Measurements from ENCODE around the gene CNN2.
"Not testable (repeated sequence)": the region's sequence is repeated elsewhere in the genome, so short reads cannot be mapped to it uniquely, and the experiment has no call there.

The CNN2 gene

GRCh38 chr19:1010586-1011510 lies 15.6 kb upstream of the CNN2 start:
- no peak for DNase-seq

GRCh38 chr19:1011831-1012333 lies 14.5 kb upstream of the CNN2 start:
- no peak for DNase-seq

- no peak for DNase-seq
These were observed 14.1 kb upstream of the CNN2 start for GRCh38 chr19:1012334-1012733.

GRCh38 chr19:1013218-1013617 lies 13.2 kb upstream of the CNN2 start:
- DNase-seq = no peak

GRCh38 chr19:1014161-1015060 lies 12.0 kb upstream of the CNN2 start:
- no peak for DNase-seq

- DNase-seq = no peak
These were observed 11.2 kb upstream of the CNN2 start for GRCh38 chr19:1015061-1015781.

- no peak for DNase-seq
These were observed 10.4 kb upstream of the CNN2 start for GRCh38 chr19:1015782-1016646.

GRCh38 chr19:1016647-1017114 lies 9.7 kb upstream of the CNN2 start:
- no peak for DNase-seq

GRCh38 chr19:1017115-1017905 lies 9.1 kb upstream of the CNN2 start:
- DNase-seq = no peak

- DNase-seq = no peak
These were observed 8.5 kb upstream of the CNN2 start for GRCh38 chr19:1017906-1018305.

- no peak for DNase-seq
These were observed 8.0 kb upstream of the CNN2 start for GRCh38 chr19:1018393-1018792.

GRCh38 chr19:1018932-1019615 lies 7.3 kb upstream of the CNN2 start:
- DNase-seq = no peak

- DNase-seq = no peak
These were observed 6.8 kb upstream of the CNN2 start for GRCh38 chr19:1019616-1019961.

GRCh38 chr19:1019980-1020867 lies 6.2 kb upstream of the CNN2 start:
- peak in 8 of 56 donors; percentile 28 to 60 (median 47) for DNase-seq

- peak; percentile 57 to 99 (median 94) for DNase-seq
These were observed 5.5 kb upstream of the CNN2 start, which contains the start of gene TMEM259 for GRCh38 chr19:1020868-1021425. Gene TMEM259, minus strand, starts transcription at chr19:1021123. Its CDS starts 127 bp downstream, at chr19:1020996.

- not testable (repeated sequence) for DNase-seq
These were observed 2.6 kb upstream of the CNN2 start for GRCh38 chr19:1023883-1024188.

- DNase-seq = not testable (repeated sequence)
These were observed 1.3 kb upstream of the CNN2 start for GRCh38 chr19:1025080-1025479.

Measured in nucleus accumbens (tissue), 56 donors.